Measurements from ENCODE around the gene VPS37D.
A peak's percentile ranks its signal among the peaks of the same experiment; 100 is the strongest.
"Not testable (repeated sequence)": the region's sequence is repeated elsewhere in the genome, so short reads cannot be mapped to it uniquely, and the experiment has no call there.

The VPS37D gene

GRCh38 chr7:73667344-73668102, at the start of gene VPS37D:
VPS37D (plus strand) TSS chr7:73667831; CDS start chr7:73667959, 128 bp downstream.
- peak; percentile 87 for DNase-seq (ENCODE audit: low read depth, low spot score)
- Histone ChIP-seq H3K9ac (ENCODE audit: insufficient read length, low read depth) (peak within 1 kb of the TSS; percentile 74), H3K4me1 (ENCODE audit: insufficient read depth, insufficient read length) (peaks cover 15% of the 10 kb centered on the region), H3K36me3 (ENCODE audit: insufficient read depth, insufficient read length, low read length) (no peaks in the 10 kb centered on the region), H3K9me3 (ENCODE audit: insufficient read depth, low read length) (peaks cover 5% of the 10 kb centered on the region; the same call in 1 of the 2 replicates), H3K4me3 (ENCODE audit: insufficient read length, low read depth) (peak within 1 kb of the TSS; percentile 47), H3K27me3 (ENCODE audit: insufficient read depth, insufficient read length) (no peaks in the 10 kb centered on the region)
- TF ChIP-seq SUZ12 (IDR thresholded peaks at IDR 0.05; ENCODE audit: extremely low read depth, insufficient read depth, insufficient read length) = no peak
- no peak for TF ChIP-seq YY1 (IDR thresholded peaks at IDR 0.05; ENCODE audit: insufficient read depth, insufficient read length)
- no peak for TF ChIP-seq ZNF274 (IDR thresholded peaks at IDR 0.05; ENCODE audit: low read depth, low read length)

GRCh38 chr7:73618538-73618937, 49.1 kb upstream of the VPS37D start:
- TF ChIP-seq ZNF274 (IDR thresholded peaks at IDR 0.05; ENCODE audit: low read depth, low read length) (no peak), SUZ12 (IDR thresholded peaks at IDR 0.05; ENCODE audit: extremely low read depth, insufficient read depth, insufficient read length) (no peak), YY1 (IDR thresholded peaks at IDR 0.05; ENCODE audit: insufficient read depth, insufficient read length) (no peak)
- Histone ChIP-seq H3K4me3 (ENCODE audit: insufficient read length, low read depth) (no peak overlapping the region), H3K27me3 (ENCODE audit: insufficient read depth, insufficient read length) (peaks cover 5% of the 10 kb centered on the region), H3K36me3 (ENCODE audit: insufficient read depth, insufficient read length, low read length) (no peaks in the 10 kb centered on the region), H3K9ac (ENCODE audit: insufficient read length, low read depth) (no peak overlapping the region), H3K9me3 (ENCODE audit: insufficient read depth, low read length) (no peaks in the 10 kb centered on the region), H3K4me1 (ENCODE audit: insufficient read depth, insufficient read length) (peaks cover under 1% of the 10 kb centered on the region)
- DNase-seq (ENCODE audit: low read depth, low spot score) = no peak

GRCh38 chr7:73619394-73619793, 48.2 kb upstream of the VPS37D start:
- peaks cover 11% of the 10 kb centered on the region for H3K27me3 ChIP-seq (ENCODE audit: insufficient read depth, insufficient read length)
- DNase-seq (ENCODE audit: low read depth, low spot score); H3K9me3 ChIP-seq (ENCODE audit: insufficient read depth, low read length); H3K9ac ChIP-seq (ENCODE audit: insufficient read length, low read depth); H3K4me3 ChIP-seq (ENCODE audit: insufficient read length, low read depth); H3K36me3 ChIP-seq (ENCODE audit: insufficient read depth, insufficient read length, low read length); H3K4me1 ChIP-seq (ENCODE audit: insufficient read depth, insufficient read length): not testable (repeated sequence)

- no peak overlapping the region for H3K4me3 ChIP-seq (ENCODE audit: insufficient read length, low read depth)
- H3K9ac ChIP-seq (ENCODE audit: insufficient read length, low read depth) = no peak overlapping the region
- H3K27me3 ChIP-seq (ENCODE audit: insufficient read depth, insufficient read length) = peaks cover 11% of the 10 kb centered on the region
- DNase-seq (ENCODE audit: low read depth, low spot score) = no peak
- TF ChIP-seq SUZ12 (IDR thresholded peaks at IDR 0.05; ENCODE audit: extremely low read depth, insufficient read depth, insufficient read length) (no peak), ZNF274 (IDR thresholded peaks at IDR 0.05; ENCODE audit: low read depth, low read length) (no peak), YY1 (IDR thresholded peaks at IDR 0.05; ENCODE audit: insufficient read depth, insufficient read length) (no peak)
- peaks cover 1% of the 10 kb centered on the region for H3K4me1 ChIP-seq (ENCODE audit: insufficient read depth, insufficient read length)
- no peaks in the 10 kb centered on the region for H3K9me3 ChIP-seq (ENCODE audit: insufficient read depth, low read length)
- no peaks in the 10 kb centered on the region for H3K36me3 ChIP-seq (ENCODE audit: insufficient read depth, insufficient read length, low read length)
These were observed 46.2 kb upstream of the VPS37D start for GRCh38 chr7:73621168-73622063.

GRCh38 chr7:73622527-73622908, 45.1 kb upstream of the VPS37D start:
- DNase-seq (ENCODE audit: low read depth, low spot score) = no peak
- no peaks in the 10 kb centered on the region for H3K9me3 ChIP-seq (ENCODE audit: insufficient read depth, low read length)
- peaks cover 1% of the 10 kb centered on the region for H3K4me1 ChIP-seq (ENCODE audit: insufficient read depth, insufficient read length)
- TF ChIP-seq YY1 (IDR thresholded peaks at IDR 0.05; ENCODE audit: insufficient read depth, insufficient read length) = no peak
- no peak for TF ChIP-seq SUZ12 (IDR thresholded peaks at IDR 0.05; ENCODE audit: extremely low read depth, insufficient read depth, insufficient read length)
- TF ChIP-seq ZNF274 (IDR thresholded peaks at IDR 0.05; ENCODE audit: low read depth, low read length) = no peak
- peaks cover 11% of the 10 kb centered on the region for H3K27me3 ChIP-seq (ENCODE audit: insufficient read depth, insufficient read length)
- H3K9ac ChIP-seq (ENCODE audit: insufficient read length, low read depth) = no peak overlapping the region
- no peaks in the 10 kb centered on the region for H3K36me3 ChIP-seq (ENCODE audit: insufficient read depth, insufficient read length, low read length)
- H3K4me3 ChIP-seq (ENCODE audit: insufficient read length, low read depth) = peak overlapping the region; percentile 12

GRCh38 chr7:73622909-73623797, 44.5 kb upstream of the VPS37D start:
- DNase-seq (ENCODE audit: low read depth, low spot score) = no peak
- Histone ChIP-seq H3K4me1 (ENCODE audit: insufficient read depth, insufficient read length) (peaks cover 1% of the 10 kb centered on the region), H3K4me3 (ENCODE audit: insufficient read length, low read depth) (peak overlapping the region; percentile 81), H3K27me3 (ENCODE audit: insufficient read depth, insufficient read length) (peaks cover 11% of the 10 kb centered on the region), H3K9me3 (ENCODE audit: insufficient read depth, low read length) (no peaks in the 10 kb centered on the region), H3K36me3 (ENCODE audit: insufficient read depth, insufficient read length, low read length) (no peaks in the 10 kb centered on the region), H3K9ac (ENCODE audit: insufficient read length, low read depth) (peak overlapping the region; percentile 93)
- TF ChIP-seq SUZ12 (IDR thresholded peaks at IDR 0.05; ENCODE audit: extremely low read depth, insufficient read depth, insufficient read length) (no peak), ZNF274 (IDR thresholded peaks at IDR 0.05; ENCODE audit: low read depth, low read length) (no peak), YY1 (IDR thresholded peaks at IDR 0.05; ENCODE audit: insufficient read depth, insufficient read length) (no peak)

Measured in NT2/D1 (cell line).